Measurements from ENCODE around the gene RBM8A. TPM values are rescaled to one million over a fixed set of nuclear protein-coding genes. Genes with fewer than 3 reads are reported as not detected.

RBM8A gene
- total RNA-seq, 4 donors from 2014 or later, result 120 to 176 (median 149) TPM

DNA sequence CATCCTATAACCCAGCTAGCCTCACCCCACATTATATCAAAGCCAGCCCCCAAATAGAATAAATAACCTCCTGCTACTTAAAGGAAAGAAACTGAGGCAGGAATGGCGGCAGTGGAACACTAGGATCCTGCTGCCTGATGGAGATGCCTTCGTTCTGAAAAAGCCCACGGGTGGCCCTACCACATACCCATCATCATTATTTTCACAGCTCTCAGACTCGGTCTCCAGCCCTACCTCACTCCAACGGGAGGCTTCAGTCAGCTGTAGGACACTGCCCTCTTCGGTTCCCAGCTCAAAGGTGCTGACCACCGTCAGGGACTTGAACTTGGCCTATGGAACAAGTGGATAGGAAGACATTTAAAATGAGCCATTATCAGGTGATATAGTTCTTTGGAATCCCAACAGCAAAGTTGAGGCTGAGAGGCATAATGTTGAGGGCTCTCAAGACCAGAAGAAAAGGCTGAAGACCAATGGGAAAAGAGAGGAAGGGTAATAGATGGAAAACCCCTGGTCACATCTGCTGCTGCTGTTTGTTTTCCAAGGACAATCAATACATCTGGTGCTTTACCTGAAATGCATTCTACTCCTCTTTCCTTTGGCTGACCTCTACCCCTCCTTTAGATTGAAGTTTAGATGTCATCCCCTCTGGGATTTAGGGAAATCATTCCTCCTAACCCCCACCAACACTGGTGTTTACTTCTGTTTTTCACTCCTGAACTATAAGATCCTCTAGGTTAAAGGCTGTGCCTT lies 33.8 kb downstream of the RBM8A start:
- 93 to 96% methylated on average over 7 of the region's 7 CpGs for WGBS, 2 donors
- intact Hi-C loops (cut with DNase I; ENCODE audit: low total_unique reads), result no loop called here
- no peak for TF ChIP-seq POLR2A (IDR thresholded peaks at IDR 0.05)
- no peak for TF ChIP-seq CTCF (IDR thresholded peaks at IDR 0.05)
- DNase-seq (ENCODE audit: low spot score in 2 of 2), result peak in 1 of 2 donors; percentile 81
- H3K4me3 ChIP-seq (ENCODE audit: low read depth, poor library complexity, severe bottlenecking), result no peak overlapping the region

- no peak for TF ChIP-seq CTCF (IDR thresholded peaks at IDR 0.05)
- TF ChIP-seq POLR2A (IDR thresholded peaks at IDR 0.05), result no peak
- intact Hi-C loops (cut with DNase I; ENCODE audit: low total_unique reads), result no loop called here
- WGBS, 2 donors, result 37 to 50% methylated on average over 3 of the region's 3 CpGs
- peak in 1 of 2 donors; percentile 81 for DNase-seq (ENCODE audit: low spot score in 2 of 2)
- H3K4me3 ChIP-seq (ENCODE audit: low read depth, poor library complexity, severe bottlenecking), result no peak overlapping the region
Observed at GRCh38 chr1:145892486-145893087, 34.7 kb downstream of the RBM8A start.

DNA sequence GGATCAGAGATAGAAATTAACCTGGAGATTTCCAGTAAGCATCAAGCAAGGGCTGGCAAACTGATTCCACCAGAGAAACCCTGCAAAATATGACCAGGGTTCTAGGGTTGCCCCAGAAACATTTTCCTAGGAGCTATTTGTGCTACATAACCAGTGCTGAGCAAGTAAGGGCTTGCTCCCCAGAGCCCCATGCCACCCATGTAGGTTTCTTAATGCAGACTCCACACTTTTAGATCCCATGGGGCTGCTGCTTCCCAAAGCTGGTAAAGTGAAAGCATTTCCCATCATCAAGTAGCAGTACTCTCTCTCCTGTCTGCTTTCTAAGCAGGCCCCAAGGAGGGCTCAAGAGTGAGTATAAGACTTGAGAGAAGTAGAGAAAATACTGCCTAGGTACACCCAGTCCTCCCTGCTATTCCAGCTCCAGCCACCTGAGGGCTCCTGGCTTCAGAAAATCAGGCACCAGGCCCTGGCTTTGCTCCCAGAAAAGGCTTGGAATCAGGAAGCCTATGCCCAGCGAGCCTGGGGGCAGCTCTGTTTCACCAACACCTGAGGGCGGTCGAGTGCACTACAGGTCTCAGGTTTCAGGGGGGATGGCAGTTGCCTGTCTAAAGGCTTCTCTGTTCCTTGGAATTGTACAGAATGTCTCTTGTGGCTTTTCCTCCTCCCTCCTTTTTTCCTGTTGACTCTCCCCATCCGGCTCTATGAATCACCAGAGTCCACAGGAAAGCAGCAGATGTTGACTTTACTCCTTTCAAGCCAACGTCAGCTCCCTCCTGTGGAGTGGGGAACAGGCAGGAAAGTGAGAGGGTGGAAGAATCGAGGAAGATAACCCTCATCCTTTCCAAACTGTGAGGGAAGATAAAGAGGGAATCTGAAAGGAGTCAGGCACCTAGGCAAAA lies 35.4 kb downstream of the RBM8A start:
- H3K4me3 ChIP-seq (ENCODE audit: low read depth, poor library complexity, severe bottlenecking), result no peak overlapping the region
- TF ChIP-seq POLR2A (IDR thresholded peaks at IDR 0.05) (no peak), CTCF (IDR thresholded peaks at IDR 0.05) (peak in 1 of 3 donors; percentile 94)
- 1 to 3% methylated on average over 6 of the region's 6 CpGs for WGBS, 2 donors
- peak; percentile 94 to 98 for DNase-seq (ENCODE audit: low spot score in 2 of 2)
- intact Hi-C loops (cut with DNase I; ENCODE audit: low total_unique reads), result no loop called here

DNA sequence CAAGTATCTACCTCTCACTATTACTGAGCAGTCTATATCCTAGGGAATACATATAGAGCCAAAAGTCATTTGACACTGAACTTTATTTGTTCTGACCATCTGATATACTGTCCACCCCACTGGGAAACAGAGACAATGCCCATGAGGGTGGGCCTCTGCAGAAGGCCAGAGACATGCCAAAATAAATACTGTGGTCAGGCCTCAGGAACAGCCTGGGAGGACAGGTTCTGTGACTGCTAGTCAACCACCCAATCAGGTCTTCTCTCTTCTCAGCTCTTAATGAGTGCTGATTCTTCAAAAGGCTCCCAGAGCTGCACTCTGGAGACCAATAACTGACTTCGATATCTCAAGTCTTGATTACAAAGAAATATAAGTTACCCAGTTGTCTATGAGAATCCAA lies 36.1 kb downstream of the RBM8A start:
- peak in 1 of 2 donors; percentile 43 for DNase-seq (ENCODE audit: low spot score in 2 of 2)
- 24 to 35% methylated on average over 1 of the region's 1 CpG for WGBS, 2 donors
- intact Hi-C loops (cut with DNase I; ENCODE audit: low total_unique reads), result no loop called here
- TF ChIP-seq CTCF (IDR thresholded peaks at IDR 0.05), result no peak
- no peak for TF ChIP-seq POLR2A (IDR thresholded peaks at IDR 0.05)
- H3K4me3 ChIP-seq (ENCODE audit: low read depth, poor library complexity, severe bottlenecking), result no peak overlapping the region

GRCh38 chr1:145889722-145890121 lies 37.6 kb downstream of the RBM8A start:
- no peak overlapping the region for H3K4me3 ChIP-seq (ENCODE audit: low read depth, poor library complexity, severe bottlenecking)
- 79% methylated on average over 3 of the region's 3 CpGs for WGBS, 2 donors
- intact Hi-C loops (cut with DNase I; ENCODE audit: low total_unique reads), result no loop called here
- DNase-seq (ENCODE audit: low spot score in 2 of 2), result no peak
- TF ChIP-seq CTCF (IDR thresholded peaks at IDR 0.05), result no peak
- no peak for TF ChIP-seq POLR2A (IDR thresholded peaks at IDR 0.05)

All from lower leg skin (tissue), 4 donors.